Esophagus muscularis mucosa (tissue), 4 donors: ENCODE measurements around the gene VCL. TPM values are rescaled to one million over a fixed set of nuclear protein-coding genes. Genes with fewer than 3 reads are reported as not detected.
A peak's percentile ranks its signal among the peaks of the same experiment; 100 is the strongest.

Experiments
- DNase-seq: peaks from one replicate; pipeline ENCODE4 v3.0.0-alpha.2; 2017; ENCODE audit errors: extremely low spot score
- H3K27ac ChIP-seq, 4 donors: fragments of 200-600 bp; sonication (generic); replicated peaks in 1 of 4; 1 replicate in 3 of 4; 2 replicates in 1 of 4; pipeline ENCODE4 v1.5.1; 2016 to 2019; ENCODE audit warnings: mild to moderate bottlenecking in 1 of 4
- H3K27me3 ChIP-seq, 4 donors: fragments of 200-600 bp; sonication (generic); one replicate each; pipeline versions ENCODE4 v1.5.1 to v1.6.0; 2016 to 2019
- H3K36me3 ChIP-seq, 4 donors: fragments of 200-600 bp; sonication (generic); one replicate each; pipeline ENCODE4 v1.5.1; 2016 to 2019
- H3K4me1 ChIP-seq, 4 donors: fragments of 200-600 bp; sonication (generic); one replicate each; pipeline ENCODE4 v1.5.1; 2016 to 2019
- H3K4me3 ChIP-seq, 4 donors: fragments of 200-600 bp; sonication (generic); 1 replicate in 2 of 4; 2 replicates in 2 of 4; pipeline ENCODE4 v1.5.1; 2016 to 2019; ENCODE audit warnings: mild to moderate bottlenecking in 4 of 4, moderate library complexity in 1 of 4
- H3K9me3 ChIP-seq, 4 donors: fragments of 200-600 bp; sonication (generic); 1 replicate in 3 of 4; 2 replicates in 1 of 4; pipeline ENCODE4 v1.5.1; 2016 to 2019
- EP300 ChIP-seq: sonication (generic); formaldehyde crosslinking; IDR thresholded peaks from one replicate; pipeline ENCODE4 v1.6.1; 2017; ENCODE audit warnings: antibody characterized with exemption
- POLR2A ChIP-seq: fragments of 450-650 bp; IDR thresholded peaks from one replicate; pipeline ENCODE4 v1.6.1; 2017; ENCODE audit warnings: antibody characterized with exemption, moderate library complexity, mild to moderate bottlenecking, low read depth
- POLR2AphosphoS5 ChIP-seq, 2 donors: sonication (generic); formaldehyde crosslinking; IDR thresholded peaks; one replicate each; pipeline ENCODE4 v1.6.1; 2017; ENCODE audit warnings: antibody characterized with exemption in 2 of 2
- WGBS: methylation state at CpG from one replicate; pipeline ENCODE4 v1.1.5; 2018; 5-methylcytosine and 5-hydroxymethylcytosine counted together
- intact Hi-C: fragments of 100-400 bp; cut with DNase I; formaldehyde crosslinking; loops from one replicate; pipeline ENCODE4 v1.15.1; 2023
- total RNA-seq, 4 donors: library from RNA; depleted of rRNA; stranded (reverse); fragments of >200 nt; gene quantifications; one replicate each; pipeline versions ENCODE4 v1.1.0 to v1.2.1, GENCODE V29; 2016
- TF ChIP-seq, protein P1 (sequence below), 3 experiments: fragments of 200-600 bp in 2 of 3; fragments of 450-650 bp in 1 of 3; sonication (generic) in 2 of 3; IDR thresholded peaks; one replicate each; pipeline ENCODE4 v1.5.1; 2017 to 2019; ENCODE audit warnings: antibody characterized with exemption in 3 of 3, mild to moderate bottlenecking in 2 of 3, moderate library complexity in 1 of 3

Gene VCL
- total RNA-seq, 4 donors from 2014 or later: 412 to 555 (median 448) TPM

DNA sequence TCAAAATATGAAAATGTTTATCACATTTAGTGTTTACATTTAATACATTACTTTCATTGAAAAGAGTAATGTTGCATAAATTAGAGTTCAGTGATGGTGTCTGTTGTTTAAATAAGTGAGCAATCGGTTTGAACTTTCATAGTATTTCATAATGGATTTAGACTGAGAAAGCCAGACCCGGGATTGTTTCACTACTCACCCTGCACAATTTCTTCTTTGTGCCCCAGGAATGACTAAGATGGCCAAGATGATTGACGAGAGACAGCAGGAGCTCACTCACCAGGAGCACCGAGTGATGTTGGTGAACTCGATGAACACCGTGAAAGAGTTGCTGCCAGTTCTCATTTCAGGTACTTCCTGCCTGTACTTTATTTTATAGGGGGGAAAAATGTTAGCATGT, 74.6 kb downstream of the VCL start:
- DNase-seq: peak; percentile 14

GRCh38 chr10:74075906-74076305, 78.0 kb downstream of the VCL start:
- TF ChIP-seq, protein P1, sequence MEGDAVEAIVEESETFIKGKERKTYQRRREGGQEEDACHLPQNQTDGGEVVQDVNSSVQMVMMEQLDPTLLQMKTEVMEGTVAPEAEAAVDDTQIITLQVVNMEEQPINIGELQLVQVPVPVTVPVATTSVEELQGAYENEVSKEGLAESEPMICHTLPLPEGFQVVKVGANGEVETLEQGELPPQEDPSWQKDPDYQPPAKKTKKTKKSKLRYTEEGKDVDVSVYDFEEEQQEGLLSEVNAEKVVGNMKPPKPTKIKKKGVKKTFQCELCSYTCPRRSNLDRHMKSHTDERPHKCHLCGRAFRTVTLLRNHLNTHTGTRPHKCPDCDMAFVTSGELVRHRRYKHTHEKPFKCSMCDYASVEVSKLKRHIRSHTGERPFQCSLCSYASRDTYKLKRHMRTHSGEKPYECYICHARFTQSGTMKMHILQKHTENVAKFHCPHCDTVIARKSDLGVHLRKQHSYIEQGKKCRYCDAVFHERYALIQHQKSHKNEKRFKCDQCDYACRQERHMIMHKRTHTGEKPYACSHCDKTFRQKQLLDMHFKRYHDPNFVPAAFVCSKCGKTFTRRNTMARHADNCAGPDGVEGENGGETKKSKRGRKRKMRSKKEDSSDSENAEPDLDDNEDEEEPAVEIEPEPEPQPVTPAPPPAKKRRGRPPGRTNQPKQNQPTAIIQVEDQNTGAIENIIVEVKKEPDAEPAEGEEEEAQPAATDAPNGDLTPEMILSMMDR (IDR thresholded peaks at IDR 0.05): no peak
- TF ChIP-seq POLR2AphosphoS5 (IDR thresholded peaks at IDR 0.05): no peak
- TF ChIP-seq EP300: no peak
- TF ChIP-seq POLR2A: no peak
- peaks cover 53 to 84% (median 77%) of the 10 kb centered on the region in 4 donors for H3K4me1 ChIP-seq
- H3K36me3 ChIP-seq: peaks cover 12 to 53% (median 27%) of the 10 kb centered on the region in 4 donors

More for the DNA sequence above, 74.6 kb downstream of the VCL start:
- intact Hi-C loops: no loop called here
- H3K27me3 ChIP-seq: no peaks in the 10 kb centered on the region
- no peaks in the 10 kb centered on the region for H3K9me3 ChIP-seq
- H3K4me3 ChIP-seq: no peak overlapping the region
- peaks cover 55 to 85% (median 73%) of the 10 kb centered on the region in 4 donors for H3K4me1 ChIP-seq
- TF ChIP-seq, protein P1 (IDR thresholded peaks at IDR 0.05): no peak
- TF ChIP-seq POLR2AphosphoS5 (IDR thresholded peaks at IDR 0.05) (no peak), EP300 (no peak), POLR2A (no peak)
- WGBS: 78% methylated on average over 6 of the region's 6 CpGs
- peaks cover 12 to 54% (median 27%) of the 10 kb centered on the region in 4 donors for H3K36me3 ChIP-seq
- H3K27ac ChIP-seq: peak overlapping the region; percentile 5 to 55 (median 32)

DNA sequence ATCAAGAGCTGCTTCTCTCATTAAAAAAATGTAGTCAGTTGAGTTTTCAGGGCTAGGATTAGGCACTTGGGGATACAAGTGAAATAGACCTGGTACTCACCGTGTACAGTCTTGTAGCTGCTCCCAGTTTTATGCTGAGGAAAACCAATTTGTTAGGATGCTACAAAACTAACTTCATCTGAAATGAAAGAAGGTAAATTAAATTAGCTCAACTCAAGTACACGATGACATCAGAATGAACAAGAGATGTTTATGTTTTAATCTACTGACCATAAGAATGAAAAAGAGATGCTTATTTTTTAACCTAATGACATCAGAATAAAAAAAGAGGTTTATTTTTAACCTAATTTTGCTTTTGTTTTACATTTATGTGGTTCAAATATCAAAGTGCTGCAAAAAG, 79.0 kb downstream of the VCL start:
- Histone ChIP-seq H3K27ac (peak overlapping the region in 1 of 4 donors; percentile 31), H3K4me3 (no peak overlapping the region), H3K4me1 (peaks cover 53 to 84% (median 77%) of the 10 kb centered on the region in 4 donors), H3K9me3 (no peaks in the 10 kb centered on the region), H3K27me3 (no peaks in the 10 kb centered on the region), H3K36me3 (peaks cover 12 to 44% (median 27%) of the 10 kb centered on the region in 4 donors)
- DNase-seq: no peak
- TF ChIP-seq POLR2AphosphoS5 (IDR thresholded peaks at IDR 0.05) (no peak), EP300 (no peak), POLR2A (no peak)
- TF ChIP-seq, protein P1 (IDR thresholded peaks at IDR 0.05): no peak
- WGBS: 66% methylated on average over 2 of the region's 2 CpGs
- intact Hi-C loops: loop anchor here (5.0 kb wide), 1 partner anchor 70 kb away; no protein-coding TSS in a partner anchor

More at GRCh38 chr10:74075906-74076305, 78.0 kb downstream of the VCL start:
- 83% methylated on average over 5 of the region's 5 CpGs for WGBS
- Histone ChIP-seq H3K27ac (peak overlapping the region in 1 of 4 donors; percentile 31), H3K4me3 (no peak overlapping the region), H3K27me3 (no peaks in the 10 kb centered on the region), H3K9me3 (no peaks in the 10 kb centered on the region)
- no peak for DNase-seq
- intact Hi-C loops: loop anchor here (5.0 kb wide), 1 partner anchor 69 kb away; no protein-coding TSS in a partner anchor

DNA sequence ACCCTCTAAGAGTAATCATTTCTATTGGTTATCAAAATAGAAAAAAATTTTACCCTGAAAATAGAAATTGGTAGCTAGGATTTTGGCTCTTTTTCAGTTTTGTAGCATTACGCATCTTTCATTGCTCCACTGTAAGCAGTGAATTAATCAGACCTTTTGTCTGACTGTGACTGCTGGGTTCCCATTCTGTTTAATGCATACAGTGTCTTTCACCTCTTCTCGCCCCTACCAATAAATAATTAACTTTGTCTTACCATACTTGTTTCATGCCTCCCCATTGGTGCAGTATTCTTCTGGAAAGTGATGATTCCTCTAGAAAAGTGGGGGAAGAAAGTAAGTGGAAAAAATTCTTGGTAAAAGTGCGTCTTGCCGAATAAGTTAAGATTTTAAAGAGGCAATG, 79.5 kb downstream of the VCL start:
- Histone ChIP-seq H3K4me1 (peaks cover 54 to 84% (median 77%) of the 10 kb centered on the region in 4 donors), H3K36me3 (peaks cover 12 to 47% (median 29%) of the 10 kb centered on the region in 4 donors), H3K9me3 (no peaks in the 10 kb centered on the region), H3K4me3 (no peak overlapping the region), H3K27me3 (no peaks in the 10 kb centered on the region), H3K27ac (no peak overlapping the region)
- no peak for DNase-seq
- TF ChIP-seq, protein P1 (IDR thresholded peaks at IDR 0.05): no peak
- no peak for TF ChIP-seq EP300
- TF ChIP-seq POLR2AphosphoS5 (IDR thresholded peaks at IDR 0.05): no peak
- TF ChIP-seq POLR2A: no peak
- intact Hi-C loops: loop anchor here (5.0 kb wide), 1 partner anchor 70 kb away; no protein-coding TSS in a partner anchor
- WGBS: 89% methylated on average over 4 of the region's 4 CpGs

DNA sequence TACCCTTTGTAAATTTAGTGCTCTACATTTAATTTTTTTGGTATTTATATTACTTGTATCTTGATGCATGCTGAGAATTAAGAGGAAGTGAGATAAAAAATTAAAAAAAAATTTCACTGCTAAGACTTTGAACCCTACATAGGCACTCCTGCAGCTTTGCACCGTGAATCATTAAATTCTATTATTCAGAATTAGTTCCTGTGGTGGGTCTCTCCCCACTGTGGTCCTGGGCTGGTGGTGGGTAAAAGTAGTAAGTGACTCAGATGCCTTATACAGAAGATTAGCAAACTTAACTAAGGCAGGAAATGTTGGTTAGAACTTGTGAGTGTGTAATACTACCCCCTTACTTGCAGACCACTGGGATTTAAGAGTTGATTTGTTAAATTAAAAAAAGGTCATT, 80.1 kb downstream of the VCL start:
- DNase-seq: no peak
- Histone ChIP-seq H3K4me1 (peaks cover 49 to 82% (median 72%) of the 10 kb centered on the region in 4 donors), H3K9me3 (no peaks in the 10 kb centered on the region), H3K36me3 (peaks cover 11 to 46% (median 28%) of the 10 kb centered on the region in 4 donors), H3K27ac (no peak overlapping the region), H3K27me3 (no peaks in the 10 kb centered on the region), H3K4me3 (no peak overlapping the region)
- TF ChIP-seq POLR2AphosphoS5 (IDR thresholded peaks at IDR 0.05) (no peak), POLR2A (no peak)
- WGBS: 70% methylated on average over 1 of the region's 1 CpG
- intact Hi-C loops: loop anchor here (5.0 kb wide), 1 partner anchor 71 kb away; no protein-coding TSS in a partner anchor
